Vagina (tissue), 2 donors: ENCODE results near the gene DPP6.

Experiments used
- POLR2A ChIP-seq, 2 donors: fragments of 450-650 bp; IDR thresholded peaks; one replicate each; pipeline ENCODE4 v1.6.1; 2017; ENCODE audit warnings: antibody characterized with exemption in 2 of 2, mild to moderate bottlenecking in 2 of 2, moderate library complexity in 2 of 2
- POLR2AphosphoS5 ChIP-seq, 2 donors: sonication (generic); formaldehyde crosslinking; IDR thresholded peaks; one replicate each; pipeline ENCODE4 v1.9.0; 2017; ENCODE audit warnings: antibody characterized with exemption in 2 of 2, mild to moderate bottlenecking in 2 of 2, low read depth in 1 of 2; ENCODE audit not compliant: insufficient read depth in 1 of 2
- TF ChIP-seq, protein P1 (sequence below), 3 experiments: fragments of 450-650 bp in 2 of 3; fragments of 200-600 bp in 1 of 3; sonication (generic) in 1 of 3; IDR thresholded peaks; one replicate each; pipeline ENCODE4 v1.5.1; 2017 to 2019; ENCODE audit warnings: antibody characterized with exemption in 3 of 3, mild to moderate bottlenecking in 2 of 3, moderate library complexity in 2 of 3

DNA sequence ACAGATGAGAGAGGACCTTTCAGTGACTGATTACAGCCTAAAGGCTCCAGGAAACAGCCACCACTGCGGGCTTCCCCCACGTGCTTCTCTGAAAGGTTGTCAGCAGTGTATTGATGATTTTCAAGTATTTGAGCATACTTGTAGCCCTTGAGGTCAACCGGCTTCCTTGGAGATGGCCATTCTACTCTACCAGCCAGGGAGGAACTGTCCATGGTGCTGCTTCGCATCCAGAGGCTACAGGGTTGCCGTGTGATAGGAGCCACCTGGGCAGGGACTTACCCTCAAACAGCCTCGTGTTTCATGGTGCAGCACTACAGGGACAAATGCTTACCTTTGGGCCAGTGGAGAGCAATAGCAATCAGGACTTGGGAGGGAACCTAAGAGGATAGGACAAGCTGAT is 179.5 kb downstream of the DPP6 start:
- TF ChIP-seq, protein P1, sequence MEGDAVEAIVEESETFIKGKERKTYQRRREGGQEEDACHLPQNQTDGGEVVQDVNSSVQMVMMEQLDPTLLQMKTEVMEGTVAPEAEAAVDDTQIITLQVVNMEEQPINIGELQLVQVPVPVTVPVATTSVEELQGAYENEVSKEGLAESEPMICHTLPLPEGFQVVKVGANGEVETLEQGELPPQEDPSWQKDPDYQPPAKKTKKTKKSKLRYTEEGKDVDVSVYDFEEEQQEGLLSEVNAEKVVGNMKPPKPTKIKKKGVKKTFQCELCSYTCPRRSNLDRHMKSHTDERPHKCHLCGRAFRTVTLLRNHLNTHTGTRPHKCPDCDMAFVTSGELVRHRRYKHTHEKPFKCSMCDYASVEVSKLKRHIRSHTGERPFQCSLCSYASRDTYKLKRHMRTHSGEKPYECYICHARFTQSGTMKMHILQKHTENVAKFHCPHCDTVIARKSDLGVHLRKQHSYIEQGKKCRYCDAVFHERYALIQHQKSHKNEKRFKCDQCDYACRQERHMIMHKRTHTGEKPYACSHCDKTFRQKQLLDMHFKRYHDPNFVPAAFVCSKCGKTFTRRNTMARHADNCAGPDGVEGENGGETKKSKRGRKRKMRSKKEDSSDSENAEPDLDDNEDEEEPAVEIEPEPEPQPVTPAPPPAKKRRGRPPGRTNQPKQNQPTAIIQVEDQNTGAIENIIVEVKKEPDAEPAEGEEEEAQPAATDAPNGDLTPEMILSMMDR (IDR thresholded peaks at IDR 0.05): no peak
- TF ChIP-seq POLR2A (IDR thresholded peaks at IDR 0.05) (no peak), POLR2AphosphoS5 (IDR thresholded peaks at IDR 0.05; ENCODE audit: insufficient read depth in 1 of 2, low read depth in 1 of 2) (no peak)
